COR-L47 (cell line): ENCODE data around the gene ARHGAP33.
"Not testable (repeated sequence)": the region's sequence is repeated elsewhere in the genome, so short reads cannot be mapped to it uniquely, and the experiment has no call there.

Experiments
- DNase-seq: peaks from one replicate; lab custom pipeline; 2025; lab: John Stamatoyannopoulos, UW

The ARHGAP33 gene

GRCh38 chr19:35792312-35792711 is 16.9 kb downstream of the ARHGAP33 start:
- no peak for DNase-seq

- DNase-seq: no peak
Observed at GRCh38 chr19:35792888-35793287, 17.5 kb downstream of the ARHGAP33 start.

- DNase-seq: no peak
Observed at GRCh38 chr19:35793381-35794165, 18.2 kb downstream of the ARHGAP33 start.

GRCh38 chr19:35795564-35795963 is 20.2 kb downstream of the ARHGAP33 start:
- not testable (repeated sequence) for DNase-seq

- no peak for DNase-seq
Observed at GRCh38 chr19:35796645-35797542, 21.5 kb downstream of the ARHGAP33 start.

DNA sequence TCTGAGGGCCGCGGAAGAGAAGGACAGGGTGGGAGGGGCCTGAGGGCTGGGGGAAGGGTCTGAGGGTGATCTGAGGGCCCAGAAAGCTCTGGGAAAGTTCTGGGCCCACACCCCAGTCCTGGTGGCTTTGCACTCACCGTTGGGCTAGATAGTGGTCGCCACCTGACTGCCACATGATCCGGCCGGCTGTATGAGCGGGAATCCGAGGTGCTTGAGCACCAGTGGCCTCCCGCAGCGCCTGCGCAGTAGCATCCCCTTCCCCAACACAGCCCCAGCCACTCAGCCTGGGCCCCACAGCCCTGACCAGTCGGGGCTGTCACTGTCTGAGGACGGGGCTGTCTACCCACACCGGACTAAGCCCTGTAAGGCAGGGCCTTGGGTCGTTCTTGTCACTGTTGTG is 22.3 kb downstream of the ARHGAP33 start:
- no peak for DNase-seq

GRCh38 chr19:35801828-35802227 is 26.5 kb downstream of the ARHGAP33 start:
- DNase-seq: no peak

- DNase-seq: peak; percentile 93
Observed at GRCh38 chr19:35805526-35806102, 30.2 kb downstream of the ARHGAP33 start.

GRCh38 chr19:35806597-35806996 is 31.2 kb downstream of the ARHGAP33 start:
- DNase-seq: no peak

DNA sequence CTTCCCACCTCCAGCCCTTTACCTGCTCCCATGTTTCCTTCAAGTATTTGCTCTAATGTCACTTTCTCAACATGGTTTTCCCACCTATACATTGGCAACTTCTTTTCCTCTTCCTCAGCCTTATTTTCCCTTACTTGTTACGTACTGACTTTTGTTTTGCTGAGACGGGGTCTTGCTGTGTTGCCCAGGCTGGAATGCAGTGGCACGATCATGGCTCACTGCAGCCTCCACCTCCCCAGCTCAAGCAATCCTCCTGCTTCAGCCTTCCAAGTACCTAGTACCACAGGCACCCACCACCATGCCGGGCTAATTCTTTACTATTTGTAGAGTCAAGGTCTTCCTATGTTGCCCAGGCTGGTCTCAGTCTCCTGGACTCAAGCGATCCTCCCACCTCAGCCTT is 32.3 kb downstream of the ARHGAP33 start:
- DNase-seq: no peak

GRCh38 chr19:35811317-35812219 is 36.2 kb downstream of the ARHGAP33 start:
- no peak for DNase-seq

GRCh38 chr19:35812220-35813042 is 37.1 kb downstream of the ARHGAP33 start, which contains the start of gene PRODH2:
PRODH2 (minus strand) TSS chr19:35812845; CDS start chr19:35812805, 40 bp downstream.
- DNase-seq: no peak

- DNase-seq: no peak
Observed at GRCh38 chr19:35813043-35813890, 37.9 kb downstream of the ARHGAP33 start.

DNA sequence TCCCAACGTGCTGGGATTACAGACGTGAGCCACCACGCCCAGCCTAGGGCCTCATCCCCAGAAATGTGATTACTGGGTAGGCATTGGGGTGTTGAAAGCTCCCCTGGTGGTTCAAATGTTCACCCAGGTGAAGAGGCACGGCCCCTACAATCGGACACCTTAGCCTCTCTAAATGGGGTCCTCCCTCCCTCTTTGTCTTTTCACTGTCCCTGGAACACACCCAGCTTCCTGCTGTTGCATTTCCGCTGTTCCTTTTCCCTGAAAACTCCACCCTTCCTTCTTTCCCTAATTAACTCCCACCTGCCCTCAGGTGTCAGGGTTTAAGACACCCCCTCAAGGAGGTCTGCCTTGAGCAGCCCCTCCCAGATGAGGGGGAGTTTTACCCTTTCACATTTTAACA is 40.9 kb downstream of the ARHGAP33 start:
- peak; percentile 20 for DNase-seq

GRCh38 chr19:35816846-35817245 is 41.5 kb downstream of the ARHGAP33 start:
- no peak for DNase-seq

DNA sequence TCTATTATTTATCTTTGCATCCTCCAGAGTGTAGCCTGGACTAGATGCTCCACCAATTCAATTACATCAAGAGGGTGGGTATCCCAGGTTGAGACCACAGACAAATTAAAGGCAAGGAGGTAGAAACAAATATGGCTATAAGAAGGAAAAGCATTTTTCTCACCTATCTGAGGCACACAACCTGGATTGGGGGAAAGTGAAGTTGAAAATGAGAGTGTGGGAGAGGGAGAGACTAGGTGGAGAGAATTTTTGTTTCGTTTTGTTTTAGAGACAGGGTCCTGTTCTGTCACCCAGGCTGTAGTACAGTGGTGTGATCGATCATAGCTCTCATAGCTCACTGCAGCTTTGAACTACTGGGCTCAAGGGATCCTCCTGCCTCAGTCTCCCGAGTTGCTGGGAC is 43.1 kb downstream of the ARHGAP33 start:
- DNase-seq: no peak

GRCh38 chr19:35822579-35822978 is 47.2 kb downstream of the ARHGAP33 start:
- no peak for DNase-seq

GRCh38 chr19:35824150-35824549 is 48.8 kb downstream of the ARHGAP33 start:
- DNase-seq: no peak

GRCh38 chr19:35828692-35829301 is 53.4 kb downstream of the ARHGAP33 start:
- DNase-seq: no peak
